GM12878 (cell line): ENCODE data around the gene AGAP3. TPM values are rescaled to one million over a fixed set of nuclear protein-coding genes. Genes with fewer than 3 reads are reported as not detected.

Source experiments
- ATAC-seq: fragments of 200-7000 bp; cut with Tn5 transposase; 3 replicates; pipeline ENCODE4 v1.9.1; 2020; ENCODE audit warnings: mild to moderate bottlenecking, moderate library complexity
- BruUV-seq: library from RNA; stranded (reverse); fragments of 400-500 nt; replicated peaks from 2 replicates; lab custom pipeline; 2021; lab: Mats Ljungman, UMichigan
- CTCF ChIA-PET: fragments of 300-600 bp; sonication (Branson Sonifier 250); formaldehyde crosslinking; extraction: SDS; loops from one replicate; lab custom pipeline; 2021; ENCODE audit warnings: inconsistent platforms; lab: Yijun Ruan, JAX
- POLR2A ChIA-PET: fragments of 350-600 bp; formaldehyde crosslinking; extraction: SDS; loops from one replicate; lab custom pipeline; 2021; ENCODE audit warnings: inconsistent platforms; lab: Charles Lee
- RAD21 ChIA-PET: fragments of 300-600 bp; sonication (Branson Sonifier 250); formaldehyde crosslinking; loops from one replicate; lab custom pipeline; 2023; ENCODE audit warnings: antibody characterized with exemption; ENCODE audit not compliant: unreplicated experiment; lab: Charles Lee
- SMC1A ChIA-PET: fragments of 300-600 bp; sonication (Branson Sonifier 250); formaldehyde crosslinking; loops from one replicate; lab custom pipeline; 2023; ENCODE audit not compliant: unreplicated experiment, uncharacterized antibody; lab: Charles Lee
- DNase-seq: peaks from one replicate; pipeline ENCODE4 v3.0.0-alpha.2; 2011; ENCODE audit warnings: low read depth, low spot score
- FAIRE-seq: peaks from 3 replicates; lab custom pipeline; 2011; peaks lifted over from hg19 to GRCh38; lab: Jason Lieb, UNC
- H2AFZ ChIP-seq: 2 replicates; pipeline ENCODE4 v1.6.0; 2011; ENCODE audit warnings: low read depth, low read length, control low read depth; ENCODE audit not compliant: control insufficient read depth
- H3K27ac ChIP-seq: 2 replicates; pipeline ENCODE4 v1.5.1; 2011; ENCODE audit warnings: control low read depth; ENCODE audit not compliant: control insufficient read depth, insufficient read depth
- H3K27me3 ChIP-seq, 2 experiments: replicated peaks in 1 of 2; 2 replicates each; pipeline versions ENCODE4 v1.6.0 to v1.6.1; 2011; ENCODE audit warnings: low read length in 1 of 2; ENCODE audit not compliant: control insufficient read depth in 2 of 2, insufficient read depth in 2 of 2
- H3K36me3 ChIP-seq, 2 experiments: 2 replicates each; pipeline ENCODE4 v1.5.1; 2011; ENCODE audit warnings: low read length in 1 of 2; ENCODE audit not compliant: control insufficient read depth in 2 of 2, insufficient read depth in 2 of 2
- H3K4me1 ChIP-seq: 2 replicates; pipeline ENCODE4 v1.6.1; 2011; ENCODE audit warnings: mild to moderate bottlenecking, low read length, moderate library complexity, mixed read lengths; ENCODE audit not compliant: control insufficient read depth, insufficient read depth
- H3K4me2 ChIP-seq: 2 replicates; pipeline ENCODE4 v1.6.0; 2011; ENCODE audit warnings: control low read depth; ENCODE audit not compliant: control insufficient read depth, insufficient read depth
- H3K4me3 ChIP-seq: fragments of 200-600 bp; sonication (generic); 2 replicates; pipeline ENCODE4 v1.5.1; 2016
- H3K79me2 ChIP-seq: 2 replicates; pipeline ENCODE4 v1.6.0; 2011; ENCODE audit warnings: low read length; ENCODE audit not compliant: control insufficient read depth, insufficient read depth
- H3K9ac ChIP-seq: 2 replicates; pipeline ENCODE4 v1.8.0; 2011; ENCODE audit warnings: low read length, control low read depth, mixed read lengths; ENCODE audit not compliant: control insufficient read depth, insufficient read depth
- H3K9me3 ChIP-seq: replicated peaks from 3 replicates; pipeline ENCODE4 v1.5.1; 2011; ENCODE audit warnings: mild to moderate bottlenecking, low read length; ENCODE audit not compliant: control insufficient read depth, insufficient read depth
- H4K20me1 ChIP-seq: 2 replicates; pipeline ENCODE4 v1.6.0; 2011; ENCODE audit not compliant: control insufficient read depth, insufficient read depth
- ATF7 ChIP-seq: fragments of 450-650 bp; IDR thresholded peaks from 2 replicates; pipeline ENCODE4 v1.6.1; 2016; ENCODE audit warnings: low read depth, mild to moderate bottlenecking
- ESRRA ChIP-seq: IDR thresholded peaks from 2 replicates; pipeline ENCODE4 v1.6.1; 2012; ENCODE audit warnings: mild to moderate bottlenecking, low read length, improper control_type of control experiment
- ETV6 ChIP-seq, 2 experiments: fragments of 450-650 bp in 1 of 2; IDR thresholded peaks in 1 of 2; conservative IDR thresholded peaks in 1 of 2; 2 replicates each; pipeline ENCODE4 v1.6.1; 2014; ENCODE audit warnings: antibody characterized with exemption in 1 of 2, borderline replicate concordance in 1 of 2, low read depth in 1 of 2, mild to moderate bottlenecking in 1 of 2, moderate library complexity in 1 of 2
- FOXM1 ChIP-seq: IDR thresholded peaks from 2 replicates; pipeline ENCODE4 v1.6.1; 2012; ENCODE audit warnings: low read depth, mild to moderate bottlenecking, inconsistent platforms, low read length, moderate library complexity
- HDAC2 ChIP-seq: fragments of 200-600 bp; sonication (generic); IDR thresholded peaks from 2 replicates; pipeline ENCODE4 v1.6.1; 2017
- IKZF1 ChIP-seq: fragments of 450-650 bp; conservative IDR thresholded peaks from 2 replicates; pipeline ENCODE4 v1.6.1; 2017; ENCODE audit warnings: antibody characterized with exemption, mild to moderate bottlenecking
- IRF5 ChIP-seq: fragments of 450-650 bp; IDR thresholded peaks from 2 replicates; pipeline ENCODE4 v1.6.1; 2017; ENCODE audit warnings: borderline replicate concordance
- KLF5 ChIP-seq: fragments of 450-650 bp; IDR thresholded peaks from 2 replicates; pipeline ENCODE4 v1.6.1; 2014; ENCODE audit warnings: mild to moderate bottlenecking; ENCODE audit not compliant: partially characterized antibody
- NFXL1 ChIP-seq: fragments of 450-650 bp; IDR thresholded peaks from 2 replicates; pipeline ENCODE4 v1.6.1; 2017; ENCODE audit warnings: antibody characterized with exemption, mild to moderate bottlenecking, borderline replicate concordance
- PML ChIP-seq: IDR thresholded peaks from 2 replicates; pipeline ENCODE4 v1.6.1; 2012; ENCODE audit warnings: low read length, inconsistent platforms
- POLR2AphosphoS2 ChIP-seq: IDR thresholded peaks from 2 replicates; pipeline ENCODE4 v1.6.1; 2011; ENCODE audit warnings: low read depth, mild to moderate bottlenecking, low read length, improper control_type of control experiment, moderate library complexity
- RCOR1 ChIP-seq: conservative IDR thresholded peaks from 2 replicates; pipeline ENCODE4 v1.6.1; 2012; ENCODE audit warnings: low read depth, low read length, improper control_type of control experiment
- SREBF2 ChIP-seq: IDR thresholded peaks from 2 replicates; pipeline ENCODE4 v1.6.1; 2012; ENCODE audit warnings: mild to moderate bottlenecking, low read length
- STAT3 ChIP-seq: IDR thresholded peaks from 2 replicates; pipeline ENCODE4 v1.6.1; 2011; ENCODE audit warnings: low read depth, low read length, improper control_type of control experiment
- ZBTB11 ChIP-seq: fragments of 450-650 bp; formaldehyde crosslinking; IDR thresholded peaks from 2 replicates; pipeline ENCODE4 v1.5.0; 2022; ENCODE audit warnings: mild to moderate bottlenecking, missing genetic modification characterization
- ZBTB33 ChIP-seq: fragments of 450-650 bp; IDR thresholded peaks from 2 replicates; pipeline ENCODE4 v1.6.1; 2017; ENCODE audit warnings: mild to moderate bottlenecking
- WGBS: methylation state at CpG from one replicate; pipeline ENCODE4 v1.1.6; 2016; ENCODE audit warnings: low lambda C conversion rate; ENCODE audit not compliant: insufficient replicate concordance, insufficient coverage; ENCODE audit errors: missing lambda C conversion rate; 5-methylcytosine and 5-hydroxymethylcytosine counted together
- in situ Hi-C: fragments of 300-500 bp; cut with MboI; formaldehyde crosslinking; loops from 9 replicates; pipeline ENCODE4 v1.14.3; 2018; ENCODE audit warnings: mixed read lengths
- intact Hi-C: fragments of 100-400 bp; cut with micrococcal nuclease; formaldehyde crosslinking; loops from one replicate; pipeline ENCODE4 v1.14.2; 2022; ENCODE audit not compliant: unreplicated experiment
- polyA plus RNA-seq, 11 experiments: library from polyadenylated mRNA; depleted of rRNA in 4 of 11; unstranded in 6 of 11; stranded (reverse) in 5 of 11; fragments of >200 nt; fragmentation: Nextera tagmentation in 4 of 11; fragmentation: Illumina TruSeq in 1 of 11; extraction: Ambion mirVana in 4 of 11; extraction: Trizol in 1 of 11; gene quantifications; 1 replicate in 1 of 11; 2 replicates in 10 of 11; pipeline versions ENCODE4 v1.2.1 to v1.2.3, GENCODE V29; 2011 to 2016; ENCODE audit warnings: inconsistent platforms in 2 of 11, missing spikeins in 2 of 11, low read depth in 1 of 11
- total RNA-seq, 4 experiments: library from RNA; depleted of rRNA in 3 of 4; stranded (reverse); fragments of >200 nt in 3 of 4; fragmentation: Illumina TruSeq in 1 of 4; extraction: Trizol in 1 of 4; gene quantifications; 2 replicates each; pipeline versions ENCODE4 v1.2.1 to v1.2.3, GENCODE V29; 2013 to 2021

Gene AGAP3
- total and polyA plus RNA-seq, 10 of the 15 experiments (the other 5 are each of a cell fraction or from before 2014, with no cell fraction given) = 1.8 to 68.1 (median 15.7) TPM

GRCh38 chr7:151152643-151153513 is 66.6 kb downstream of the AGAP3 start:
- H4K20me1 ChIP-seq = no peaks in the 10 kb centered on the region
- no peaks in the 10 kb centered on the region for H3K9me3 ChIP-seq
- no peaks in the 10 kb centered on the region for H3K79me2 ChIP-seq
- DNase-seq = no peak
- no peaks in the 10 kb centered on the region for H3K4me1 ChIP-seq
- ATAC-seq = no peak
- no peak overlapping the region for H3K27ac ChIP-seq
- in situ Hi-C loops = no loop called here
- no TSS peak for BruUV-seq
- 18% methylated on average over 6 of the region's 6 CpGs for WGBS
- SMC1A ChIA-PET = no interaction called here
- intact Hi-C loops = no loop called here
- POLR2A ChIA-PET = no interaction called here
- no peak overlapping the region for H3K4me2 ChIP-seq
- H3K9ac ChIP-seq = no peak overlapping the region
- no peak overlapping the region for H3K4me3 ChIP-seq
- peaks cover 0 to 2% of the 10 kb centered on the region in 2 experiments; a peak in 3 of 4 replicates for H3K27me3 ChIP-seq
- no peak overlapping the region for H2AFZ ChIP-seq
- no peaks in the 10 kb centered on the region for H3K36me3 ChIP-seq
- CTCF ChIA-PET = interaction anchor here (1.0 kb wide), 1 partner anchor 29 kb away, joined by 5 read pairs; no protein-coding TSS in a partner anchor
- RAD21 ChIA-PET = no interaction called here
- no peak for FAIRE-seq
- TF ChIP-seq ATF7 (no peak), POLR2AphosphoS2 (no peak), ESRRA (no peak), HDAC2 (no peak), ZBTB11 (CRISPR knock-in tag) (no peak), IKZF1 (no peak), FOXM1 (no peak), SREBF2 (no peak), RCOR1 (no peak), STAT3 (no peak), ZBTB33 (no peak), NFXL1 (no peak), PML (no peak), IRF5 (no peak), KLF5 (no peak), ETV6 (conservative IDR thresholded peaks at IDR 0.05 in 1 of 2, IDR thresholded peaks at IDR 0.05 in 1 of 2; ENCODE audit: borderline replicate concordance in 1 of 2, low read depth in 1 of 2) (no peak)
